Mucosa of descending colon (tissue), 3 donors: ENCODE measurements around the gene PEX7. TPM values are rescaled to one million over a fixed set of nuclear protein-coding genes. Genes with fewer than 3 reads are reported as not detected.

Experiments
- ATAC-seq: fragments of 200-7000 bp; cut with Tn5 transposase; one replicate; pipeline ENCODE4 v1.9.1; 2020; ENCODE audit warnings: mild to moderate bottlenecking, moderate library complexity
- DNase-seq, 3 donors: peaks; one replicate each; pipeline ENCODE4 v3.0.0-alpha.2; 2020
- H3K36me3 ChIP-seq: fragments of 200-600 bp; one replicate; pipeline ENCODE4 v1.8.0; 2021; ENCODE audit warnings: low read depth, mild to moderate bottlenecking
- H3K4me1 ChIP-seq: fragments of 200-600 bp; one replicate; pipeline ENCODE4 v1.8.0; 2021; ENCODE audit warnings: low read depth, mild to moderate bottlenecking
- H3K4me3 ChIP-seq: fragments of 200-600 bp; one replicate; pipeline ENCODE4 v1.8.0; 2021; ENCODE audit warnings: mild to moderate bottlenecking
- H3K9me3 ChIP-seq: fragments of 200-600 bp; one replicate; pipeline ENCODE4 v1.8.0; 2021; ENCODE audit warnings: mild to moderate bottlenecking
- intact Hi-C, 2 donors: fragments of 100-400 bp; cut with DNase I in 1 of 2; cut with micrococcal nuclease in 1 of 2; formaldehyde crosslinking; loops; one replicate each; pipeline versions ENCODE4 v1.11.0 to v1.11.1; 2022; cut with DNase I, micrococcal nuclease
- total RNA-seq, 3 donors: library from RNA; stranded (reverse); fragmentation: NEBNext Ultra II Directional in 2 of 3; extraction: Animal tissue kit (Norgen Biotek cat#: 25700) in 2 of 3; gene quantifications; one replicate each; pipeline versions ENCODE4 v1.2.1 to v1.2.4, GENCODE V29; 2021 to 2023
- TF ChIP-seq, protein P1 (sequence below): fragments of 200-600 bp; IDR thresholded peaks from one replicate; pipeline ENCODE4 v1.8.0; 2022; ENCODE audit warnings: antibody characterized with exemption, mild to moderate bottlenecking
- donor health status: DM: no; HTN: no; CAD: no; lungs with moderate emphysema.
- donor health status: DM: no; HTN: no; CAD: no.
- donor health status: DM: no; HTN: yes; CAD: no.

Gene PEX7
- total RNA-seq, 3 donors from 2014 or later = 4.3 to 10.7 (median 10.2) TPM

DNA sequence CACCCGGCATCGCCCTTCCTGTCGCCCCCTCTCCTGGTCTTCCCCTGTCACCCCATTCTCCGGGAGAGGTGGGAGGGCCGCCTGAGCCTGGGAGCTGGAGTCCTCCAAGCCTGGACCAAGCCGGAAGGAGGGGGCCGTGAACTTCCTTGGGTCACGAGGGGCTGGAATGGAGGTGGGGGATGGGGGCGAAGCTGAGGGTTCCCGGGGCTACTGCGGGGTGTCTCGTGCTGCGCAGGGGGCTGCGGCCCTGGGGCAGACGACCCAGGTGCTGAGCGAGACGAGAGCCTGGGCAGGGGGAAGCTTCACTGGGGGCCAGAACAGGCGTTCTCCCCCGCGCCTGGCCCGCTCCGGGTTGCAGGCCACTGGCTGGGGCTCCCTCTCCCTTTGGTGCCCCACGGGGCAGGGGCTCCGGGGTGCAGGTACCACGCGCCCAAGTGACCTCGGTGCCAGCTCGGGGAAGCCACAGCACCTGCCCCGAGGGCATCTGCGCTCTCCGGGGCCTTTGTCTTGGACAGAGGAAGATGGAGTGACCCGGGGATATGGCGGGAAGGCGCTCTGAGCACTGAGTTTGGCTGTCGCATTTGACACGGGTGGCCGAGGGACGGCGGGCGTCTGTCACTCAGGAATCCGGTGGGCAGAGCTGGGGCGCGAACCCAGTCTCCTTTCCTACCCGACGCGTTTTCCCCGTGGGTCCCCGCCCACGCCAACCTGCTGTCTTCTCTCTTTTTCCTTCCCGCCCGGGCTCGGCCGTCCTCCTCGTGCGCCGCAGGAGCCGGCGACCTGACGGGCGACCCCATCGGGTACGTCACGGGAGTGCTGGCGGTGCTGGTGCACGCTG, 100.9 kb downstream of the PEX7 start:
- ATAC-seq (no peak), DNase-seq (no peak)
- Histone ChIP-seq H3K4me1 (peaks cover 28% of the 10 kb centered on the region), H3K9me3 (no peaks in the 10 kb centered on the region), H3K4me3 (no peak overlapping the region), H3K36me3 (no peaks in the 10 kb centered on the region)
- TF ChIP-seq, protein P1, sequence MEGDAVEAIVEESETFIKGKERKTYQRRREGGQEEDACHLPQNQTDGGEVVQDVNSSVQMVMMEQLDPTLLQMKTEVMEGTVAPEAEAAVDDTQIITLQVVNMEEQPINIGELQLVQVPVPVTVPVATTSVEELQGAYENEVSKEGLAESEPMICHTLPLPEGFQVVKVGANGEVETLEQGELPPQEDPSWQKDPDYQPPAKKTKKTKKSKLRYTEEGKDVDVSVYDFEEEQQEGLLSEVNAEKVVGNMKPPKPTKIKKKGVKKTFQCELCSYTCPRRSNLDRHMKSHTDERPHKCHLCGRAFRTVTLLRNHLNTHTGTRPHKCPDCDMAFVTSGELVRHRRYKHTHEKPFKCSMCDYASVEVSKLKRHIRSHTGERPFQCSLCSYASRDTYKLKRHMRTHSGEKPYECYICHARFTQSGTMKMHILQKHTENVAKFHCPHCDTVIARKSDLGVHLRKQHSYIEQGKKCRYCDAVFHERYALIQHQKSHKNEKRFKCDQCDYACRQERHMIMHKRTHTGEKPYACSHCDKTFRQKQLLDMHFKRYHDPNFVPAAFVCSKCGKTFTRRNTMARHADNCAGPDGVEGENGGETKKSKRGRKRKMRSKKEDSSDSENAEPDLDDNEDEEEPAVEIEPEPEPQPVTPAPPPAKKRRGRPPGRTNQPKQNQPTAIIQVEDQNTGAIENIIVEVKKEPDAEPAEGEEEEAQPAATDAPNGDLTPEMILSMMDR = no peak
- intact Hi-C loops = no loop called here

DNA sequence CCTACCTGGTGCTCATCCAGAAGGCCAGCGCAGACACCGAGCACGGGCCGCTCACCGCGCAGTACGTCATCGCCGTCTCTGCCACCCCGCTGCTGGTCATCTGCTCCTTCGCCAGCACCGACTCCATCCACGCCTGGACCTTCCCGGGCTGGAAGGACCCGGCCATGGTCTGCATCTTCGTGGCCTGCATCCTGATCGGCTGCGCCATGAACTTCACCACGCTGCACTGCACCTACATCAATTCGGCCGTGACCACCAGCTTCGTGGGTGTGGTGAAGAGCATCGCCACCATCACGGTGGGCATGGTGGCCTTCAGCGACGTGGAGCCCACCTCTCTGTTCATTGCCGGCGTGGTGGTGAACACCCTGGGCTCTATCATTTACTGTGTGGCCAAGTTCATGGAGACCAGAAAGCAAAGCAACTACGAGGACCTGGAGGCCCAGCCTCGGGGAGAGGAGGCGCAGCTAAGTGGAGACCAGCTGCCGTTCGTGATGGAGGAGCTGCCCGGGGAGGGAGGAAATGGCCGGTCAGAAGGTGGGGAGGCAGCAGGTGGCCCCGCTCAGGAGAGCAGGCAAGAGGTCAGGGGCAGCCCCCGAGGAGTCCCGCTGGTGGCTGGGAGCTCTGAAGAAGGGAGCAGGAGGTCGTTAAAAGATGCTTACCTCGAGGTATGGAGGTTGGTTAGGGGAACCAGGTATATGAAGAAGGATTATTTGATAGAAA, 101.7 kb downstream of the PEX7 start:
- ATAC-seq = no peak
- no peaks in the 10 kb centered on the region for H3K9me3 ChIP-seq
- H3K4me1 ChIP-seq = peaks cover 28% of the 10 kb centered on the region
- DNase-seq = no peak
- intact Hi-C loops = no loop called here
- no peaks in the 10 kb centered on the region for H3K36me3 ChIP-seq
- H3K4me3 ChIP-seq = no peak overlapping the region
- TF ChIP-seq, protein P1 = no peak

DNA sequence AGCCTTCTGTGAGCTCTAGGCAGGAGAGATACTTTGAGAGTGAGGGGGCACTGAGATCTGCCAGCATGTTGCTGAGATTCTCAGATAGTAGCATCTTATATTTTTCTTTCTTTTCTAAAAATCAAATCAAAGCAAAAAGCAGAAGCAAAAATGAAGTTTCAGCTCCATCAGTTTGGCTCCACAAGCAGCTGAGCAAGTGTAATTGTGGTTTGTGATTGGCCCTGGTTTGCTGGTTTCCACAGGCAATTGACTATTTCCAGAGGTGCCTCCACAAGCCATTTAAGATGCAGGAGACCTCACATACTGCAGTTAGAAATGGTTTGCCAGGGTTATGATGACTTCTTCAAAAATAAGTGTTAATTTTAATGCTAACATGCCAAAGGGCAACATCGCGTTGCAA, 104.0 kb downstream of the PEX7 start:
- Histone ChIP-seq H3K4me1 (peaks cover 14% of the 10 kb centered on the region), H3K4me3 (no peak overlapping the region), H3K36me3 (no peaks in the 10 kb centered on the region), H3K9me3 (no peaks in the 10 kb centered on the region)
- DNase-seq (no peak), ATAC-seq (no peak)
- TF ChIP-seq, protein P1 = no peak
- intact Hi-C loops = no loop called here

DNA sequence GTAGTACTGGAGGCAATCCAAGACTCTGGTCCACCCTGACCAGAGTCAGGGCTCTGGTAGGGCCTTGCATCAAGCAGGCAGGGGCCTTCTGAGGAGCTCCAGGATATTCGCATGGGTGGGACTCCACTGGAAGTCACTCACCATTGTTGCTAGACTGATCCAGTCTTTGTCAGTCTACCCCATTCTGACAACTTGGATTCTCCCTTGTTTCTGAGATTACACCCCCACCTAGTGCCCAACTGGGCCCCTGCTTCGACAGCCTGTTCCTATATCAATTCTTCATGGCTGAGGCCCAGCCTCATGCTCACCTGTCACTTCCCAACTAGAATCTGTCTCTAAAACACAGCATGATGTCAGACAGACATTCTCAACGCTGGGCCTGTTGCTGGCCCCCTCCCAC, 104.9 kb downstream of the PEX7 start:
- DNase-seq = no peak
- TF ChIP-seq, protein P1 = no peak

DNA sequence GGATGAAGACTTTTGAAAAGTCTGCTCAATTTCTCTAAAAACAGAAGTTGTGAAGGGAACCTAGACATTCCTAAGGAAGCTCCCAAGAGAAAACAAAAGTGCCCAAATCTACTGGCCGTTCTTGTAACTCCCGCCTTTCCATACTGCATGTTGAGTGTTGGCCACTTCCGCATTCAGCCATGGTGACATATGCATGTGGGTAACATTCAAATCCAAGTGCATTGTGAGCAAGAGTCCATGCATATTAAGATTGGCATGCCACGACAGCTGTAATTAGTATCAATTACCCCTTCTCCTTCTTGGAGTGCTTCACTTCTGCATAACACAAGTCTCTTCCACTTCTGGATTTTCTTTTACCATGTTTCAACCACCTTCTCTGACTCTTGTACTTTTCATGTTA, 108.1 kb downstream of the PEX7 start:
- intact Hi-C loops = no loop called here
- no peak overlapping the region for H3K4me3 ChIP-seq
- H3K36me3 ChIP-seq = no peaks in the 10 kb centered on the region
- no peaks in the 10 kb centered on the region for H3K9me3 ChIP-seq
- no peaks in the 10 kb centered on the region for H3K4me1 ChIP-seq
- ATAC-seq = no peak
- DNase-seq = no peak
- TF ChIP-seq, protein P1 = no peak

More for the DNA sequence above, 104.9 kb downstream of the PEX7 start:
- H3K36me3 ChIP-seq = no peaks in the 10 kb centered on the region
- intact Hi-C loops = no loop called here
- no peak for ATAC-seq
- H3K4me3 ChIP-seq = no peak overlapping the region
- H3K9me3 ChIP-seq = no peaks in the 10 kb centered on the region
- peaks cover 8% of the 10 kb centered on the region for H3K4me1 ChIP-seq
